ENCODE results near the gene NCAM1. TPM values are rescaled to one million over a fixed set of nuclear protein-coding genes. Genes with fewer than 3 reads are reported as not detected.

Gene NCAM1
- polyA plus RNA-seq, 2 of the 4 experiments (the other 2 are of a cell fraction), result 0.01 to 0.12 TPM

DNA sequence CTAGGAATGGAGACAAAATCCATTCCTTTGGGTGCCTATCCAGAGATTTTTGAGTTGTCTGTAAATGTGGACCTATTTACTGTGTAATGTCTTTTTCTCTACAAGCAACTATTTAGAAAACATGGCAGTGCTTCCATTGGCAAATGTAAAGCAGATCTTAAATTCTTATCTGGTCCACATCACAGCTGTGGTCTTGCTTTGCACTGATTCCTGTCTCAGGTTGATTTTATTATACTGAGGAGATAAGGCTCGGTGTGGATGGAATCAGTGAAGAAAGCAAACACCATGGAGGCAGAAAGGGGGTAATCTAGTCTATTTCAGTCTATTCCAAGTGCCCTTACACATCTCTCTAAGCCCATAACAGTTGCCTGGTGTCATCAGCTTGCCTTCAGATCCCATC lies 160.5 kb downstream of the NCAM1 start (continued):
- TF ChIP-seq TP53 (CRISPR knock-in tag; IDR thresholded peaks at IDR 0.05), result no peak

DNA sequence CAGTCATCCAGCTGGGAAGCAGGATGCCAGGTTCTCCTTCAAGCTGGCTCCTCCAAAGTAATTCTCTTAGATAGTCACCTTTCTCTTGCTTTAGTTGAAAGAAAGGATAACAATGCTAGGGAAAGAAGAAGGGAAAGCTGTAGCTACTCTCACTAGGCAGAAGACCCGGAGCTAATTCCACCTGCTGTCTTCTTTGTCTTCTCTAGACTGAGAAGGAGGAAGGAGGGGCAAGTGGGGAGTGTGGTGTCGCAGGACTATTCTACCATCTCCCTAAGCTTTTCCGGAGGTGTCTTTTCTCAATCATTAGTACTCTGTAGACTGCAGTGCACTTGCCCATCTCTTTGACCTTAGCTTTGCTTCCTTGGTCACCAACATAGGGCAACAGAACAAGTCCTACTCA lies 162.8 kb downstream of the NCAM1 start:
- ChIA-PET CTCF (interaction anchor here (0.9 to 1.1 kb wide), 2 partner anchors 9 to 28 kb away, joined by 3 to 5 read pairs; no protein-coding TSS in a partner anchor), POLR2A (no interaction called here)
- no peak for ATAC-seq
- H3K9me3 ChIP-seq, result no peaks in the 10 kb centered on the region
- no peak overlapping the region for H3K4me2 ChIP-seq
- H3K27ac ChIP-seq, result no peak overlapping the region
- no peak for FAIRE-seq
- TF ChIP-seq MYC (IDR thresholded peaks at IDR 0.05; ENCODE audit: borderline replicate concordance, low read length), result no peak
- TF ChIP-seq, protein P1, sequence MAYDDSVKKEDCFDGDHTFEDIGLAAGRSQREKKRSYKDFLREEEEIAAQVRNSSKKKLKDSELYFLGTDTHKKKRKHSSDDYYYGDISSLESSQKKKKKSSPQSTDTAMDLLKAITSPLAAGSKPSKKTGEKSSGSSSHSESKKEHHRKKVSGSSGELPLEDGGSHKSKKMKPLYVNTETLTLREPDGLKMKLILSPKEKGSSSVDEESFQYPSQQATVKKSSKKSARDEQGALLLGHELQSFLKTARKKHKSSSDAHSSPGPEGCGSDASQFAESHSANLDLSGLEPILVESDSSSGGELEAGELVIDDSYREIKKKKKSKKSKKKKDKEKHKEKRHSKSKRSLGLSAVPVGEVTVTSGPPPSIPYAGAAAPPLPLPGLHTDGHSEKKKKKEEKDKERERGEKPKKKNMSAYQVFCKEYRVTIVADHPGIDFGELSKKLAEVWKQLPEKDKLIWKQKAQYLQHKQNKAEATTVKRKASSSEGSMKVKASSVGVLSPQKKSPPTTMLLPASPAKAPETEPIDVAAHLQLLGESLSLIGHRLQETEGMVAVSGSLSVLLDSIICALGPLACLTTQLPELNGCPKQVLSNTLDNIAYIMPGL (CRISPR knock-in tag; IDR thresholded peaks at IDR 0.05; ENCODE audit: borderline replicate concordance), result no peak
- no peak overlapping the region for H3K4me3 ChIP-seq
- 36% methylated on average over 3 of the region's 3 CpGs for WGBS (ENCODE audit: missing lambda C conversion rate)
- no peak for DNase-seq (ENCODE audit: low read depth in 1 of 2, low spot score in 1 of 2)
- no peaks in the 10 kb centered on the region for H3K4me1 ChIP-seq

DNA sequence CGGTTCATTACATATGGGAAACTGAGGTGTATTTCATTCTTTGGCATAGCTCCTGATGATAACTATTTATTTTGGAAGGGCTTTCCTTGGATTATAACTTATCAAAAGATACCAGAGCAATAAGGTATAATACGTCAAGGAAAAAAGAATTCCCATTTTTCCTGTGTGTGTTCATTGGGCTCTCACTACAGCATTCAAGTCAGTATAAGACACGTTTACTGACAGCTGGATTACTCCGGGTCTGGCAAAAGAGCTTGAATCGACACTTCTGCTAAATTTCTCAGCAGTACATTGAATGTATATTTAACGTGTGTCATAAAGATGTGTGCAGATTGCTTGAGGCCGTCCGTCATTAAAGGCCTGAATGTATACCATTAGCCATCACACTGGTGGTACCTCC lies 163.4 kb downstream of the NCAM1 start:
- Histone ChIP-seq H3K4me1 (no peaks in the 10 kb centered on the region), H3K4me2 (no peak overlapping the region), H3K27ac (no peak overlapping the region), H3K9me3 (no peaks in the 10 kb centered on the region), H3K4me3 (no peak overlapping the region)
- DNase-seq (ENCODE audit: low read depth in 1 of 2, low spot score in 1 of 2) (no peak), FAIRE-seq (no peak), ATAC-seq (no peak)
- ChIA-PET CTCF (interaction anchor here (0.9 kb wide), 1 partner anchor 29 kb away, joined by 3 read pairs; no protein-coding TSS in a partner anchor), POLR2A (no interaction called here)
- 46% methylated on average over 8 of the region's 8 CpGs for WGBS (ENCODE audit: missing lambda C conversion rate)
- TF ChIP-seq, protein P2, sequence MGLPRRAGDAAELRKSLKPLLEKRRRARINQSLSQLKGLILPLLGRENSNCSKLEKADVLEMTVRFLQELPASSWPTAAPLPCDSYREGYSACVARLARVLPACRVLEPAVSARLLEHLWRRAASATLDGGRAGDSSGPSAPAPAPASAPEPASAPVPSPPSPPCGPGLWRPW (IDR thresholded peaks at IDR 0.05), result no peak
- TF ChIP-seq GATA3 (IDR thresholded peaks at IDR 0.05; ENCODE audit: borderline replicate concordance), result no peak

DNA sequence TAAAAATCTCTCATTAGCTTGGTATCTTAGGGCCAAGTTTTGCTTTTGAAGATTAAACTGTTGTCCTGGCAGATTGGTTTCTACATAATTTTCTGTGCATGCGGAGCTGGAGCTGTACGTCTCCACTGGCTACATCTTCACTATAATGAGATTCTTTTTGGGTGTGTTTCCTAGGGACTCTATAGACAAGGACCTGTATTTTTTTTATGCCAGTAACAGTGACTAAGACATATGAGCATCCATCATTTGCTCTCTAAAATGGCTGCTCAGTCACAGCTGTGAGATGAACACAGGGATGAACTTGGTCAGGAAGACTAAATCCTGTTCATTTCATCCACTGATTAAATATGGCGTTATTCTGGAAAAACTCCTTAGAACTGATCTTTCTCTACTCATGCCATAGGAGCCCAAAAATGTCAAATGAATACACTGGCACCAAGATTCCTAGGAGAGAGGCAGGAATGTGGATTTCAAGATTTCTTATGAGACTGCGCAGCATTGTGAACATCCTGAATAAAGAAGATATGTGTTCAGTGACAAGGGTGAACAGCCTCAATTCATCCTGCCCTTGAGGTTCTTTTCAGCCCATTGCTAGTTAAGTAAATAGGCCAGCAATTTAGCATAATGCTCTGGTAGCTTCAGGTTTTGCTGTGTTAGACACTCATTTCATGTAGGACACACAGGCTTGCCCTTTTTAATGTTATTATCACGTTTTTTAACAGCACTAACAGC lies 168.2 kb downstream of the NCAM1 start:
- DNase-seq (ENCODE audit: low read depth in 1 of 2, low spot score in 1 of 2) (no peak), ATAC-seq (no peak), FAIRE-seq (no peak)
- Histone ChIP-seq H3K27ac (no peak overlapping the region), H3K4me2 (no peak overlapping the region), H3K4me1 (no peaks in the 10 kb centered on the region), H3K9me3 (no peaks in the 10 kb centered on the region), H3K4me3 (no peak overlapping the region)
- POLR2A ChIA-PET, result no interaction called here
- 45% methylated on average over 5 of the region's 5 CpGs for WGBS (ENCODE audit: missing lambda C conversion rate)
- CTCF ChIA-PET, result interaction anchor here (0.6 to 0.8 kb wide), 2 partner anchors 462 to 818 kb away, joined by 3 read pairs; no protein-coding TSS in a partner anchor
- TF ChIP-seq NR3C1 (IDR thresholded peaks at IDR 0.05), result no peak
- TF ChIP-seq RAD21 (conservative IDR thresholded peaks at IDR 0.05 in 1 of 2, IDR thresholded peaks at IDR 0.05 in 1 of 2), result no peak
- TF ChIP-seq RFX5 (IDR thresholded peaks at IDR 0.05), result no peak
- TF ChIP-seq, protein P3, sequence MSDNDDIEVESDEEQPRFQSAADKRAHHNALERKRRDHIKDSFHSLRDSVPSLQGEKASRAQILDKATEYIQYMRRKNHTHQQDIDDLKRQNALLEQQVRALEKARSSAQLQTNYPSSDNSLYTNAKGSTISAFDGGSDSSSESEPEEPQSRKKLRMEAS (IDR thresholded peaks at IDR 0.05), result no peak
- TF ChIP-seq FOXS1 (CRISPR knock-in tag; IDR thresholded peaks at IDR 0.05), result no peak
- no peak for TF ChIP-seq CHD4 (IDR thresholded peaks at IDR 0.05; ENCODE audit: borderline replicate concordance)
- TF ChIP-seq CBX8 (IDR thresholded peaks at IDR 0.05), result no peak
- TF ChIP-seq CHD2 (IDR thresholded peaks at IDR 0.05; ENCODE audit: low read length, partially characterized antibody), result no peak
- TF ChIP-seq HOXB13 (CRISPR knock-in tag; IDR thresholded peaks at IDR 0.05; ENCODE audit: low read depth), result no peak
- TF ChIP-seq, protein P4, sequence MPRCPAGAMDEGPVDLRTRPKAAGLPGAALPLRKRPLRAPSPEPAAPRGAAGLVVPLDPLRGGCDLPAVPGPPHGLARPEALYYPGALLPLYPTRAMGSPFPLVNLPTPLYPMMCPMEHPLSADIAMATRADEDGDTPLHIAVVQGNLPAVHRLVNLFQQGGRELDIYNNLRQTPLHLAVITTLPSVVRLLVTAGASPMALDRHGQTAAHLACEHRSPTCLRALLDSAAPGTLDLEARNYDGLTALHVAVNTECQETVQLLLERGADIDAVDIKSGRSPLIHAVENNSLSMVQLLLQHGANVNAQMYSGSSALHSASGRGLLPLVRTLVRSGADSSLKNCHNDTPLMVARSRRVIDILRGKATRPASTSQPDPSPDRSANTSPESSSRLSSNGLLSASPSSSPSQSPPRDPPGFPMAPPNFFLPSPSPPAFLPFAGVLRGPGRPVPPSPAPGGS (IDR thresholded peaks at IDR 0.05), result no peak
- TF ChIP-seq ZNF302 (CRISPR knock-in tag; IDR thresholded peaks at IDR 0.05), result no peak
- no peak for TF ChIP-seq HEYL (CRISPR knock-in tag; IDR thresholded peaks at IDR 0.05)
- no peak for TF ChIP-seq MYC (IDR thresholded peaks at IDR 0.05; ENCODE audit: borderline replicate concordance, low read length)
- TF ChIP-seq GATA3 (IDR thresholded peaks at IDR 0.05; ENCODE audit: borderline replicate concordance), result no peak

Measured in A549 (cell line).